ENCODE data around the gene CLK2. TPM values are rescaled to one million over a fixed set of nuclear protein-coding genes. Genes with fewer than 3 reads are reported as not detected.

The CLK2 gene
- 311 and 570 TPM in 2 replicates for total RNA-seq (2011; cell fraction: chromatin; rRNA removed; ENCODE audit: low replicate concordance)
- total RNA-seq (2011; cell fraction: nucleolus; rRNA removed), result 299 and 331 TPM in 2 replicates
- 264 and 285 TPM in 2 replicates for total RNA-seq (2011; cell fraction: nucleoplasm; rRNA removed)
- total RNA-seq (2014; rRNA removed) (36.4 and 40.2 TPM in 2 replicates), total RNA-seq (2014; rRNA removed; fragmentation: Illumina TruSeq; extraction: Trizol) (24.2 and 25.6 TPM in 2 replicates), total RNA-seq (2015; rRNA removed; fragmentation: Illumina TruSeq; extraction: Trizol) (37.0 and 39.6 TPM in 2 replicates), total RNA-seq (2021) (60.2 and 65.4 TPM in 2 replicates), polyA plus RNA-seq (2011; rRNA removed) (67.8 and 105 TPM in 2 replicates), polyA plus RNA-seq (2014; fragmentation: Illumina TruSeq; extraction: Trizol) (59.9 and 67.3 TPM in 2 replicates), polyA plus RNA-seq (2014; fragmentation: Nextera tagmentation; extraction: Ambion mirVana) (10 to 100 TPM; 13.5 to 15.7 TPM), polyA plus RNA-seq (2014; rRNA removed) (69.1 and 81.4 TPM in 2 replicates), polyA minus RNA-seq (2011; rRNA and poly(A)+ RNA removed) (58.6 and 59.3 TPM in 2 replicates), Bru-seq, nascent RNA (percentile 89 among the genes with signal in this experiment), BruChase-seq, experiment 1, labeled RNA remaining after a 2-hour chase (percentile 87 among the genes with signal in this experiment), BruChase-seq, experiment 2, labeled RNA remaining after a 6-hour chase (percentile 91 among the genes with signal in this experiment)
- 48.7 and 49.0 TPM in 2 replicates for polyA plus RNA-seq (2011; cell fraction: cytosol; rRNA removed)
- 890 and 922 TPM in 2 replicates for polyA plus RNA-seq (2011; cell fraction: nucleus; rRNA removed)
- polyA plus RNA-seq (2012), result 56.9 and 62.9 TPM in 2 replicates
- polyA minus RNA-seq (2011; cell fraction: cytosol; rRNA and poly(A)+ RNA removed), result 30.5 and 30.7 TPM in 2 replicates
- 109 and 138 TPM in 2 replicates for polyA minus RNA-seq (2011; cell fraction: nucleus; rRNA and poly(A)+ RNA removed)
- long read RNA-seq, experiment 1, transcript CLK2-202 (13 exons, 1,934 nt), result minor isoform, 27 of 187 reads
- long read RNA-seq, experiment 1, transcript CLK2-201 (13 exons, 2,120 nt), result minor isoform, 11 of 187 reads
- long read RNA-seq, experiment 1, transcript CLK2-203 (13 exons, 2,166 nt), result major isoform, 69 of 187 reads
- long read RNA-seq, experiment 1, partial matches to known transcripts, result 24 of 187 reads
- long read RNA-seq, experiment 1, other reads (novel, unspliced or antisense), result 52 of 187 reads
- long read RNA-seq, experiment 2, transcript CLK2-203 (13 exons, 2,166 nt), result major isoform, 11 of 35 reads
- long read RNA-seq, experiment 2, transcript CLK2-202 (13 exons, 1,934 nt), result minor isoform, 5 of 35 reads
- long read RNA-seq, experiment 2, partial matches to known transcripts, result 8 of 35 reads
- long read RNA-seq, experiment 2, other reads (novel, unspliced or antisense), result 9 of 35 reads
- long read RNA-seq, experiment 3, partial matches to known transcripts, result 1 of 5 reads
- long read RNA-seq, experiment 3, other reads (novel, unspliced or antisense), result 2 of 5 reads

GRCh38 chr1:155273343-155274245 lies at the start of gene CLK2:
CLK2 (minus strand) TSS chr1:155273504; CDS start chr1:155270977, 2,527 bp downstream.
- ChIA-PET CTCF (ENCODE audit: low intra/inter-chr PET ratio) (interaction anchor here (0.6 kb wide), 1 partner anchor 322 kb away, joined by 3 read pairs; no protein-coding TSS in a partner anchor), POLR2A (interaction anchor here (0.6 to 4.7 kb wide), 8 partner anchors 9 to 671 kb away, joined by 3 to 22 read pairs (median 3); partner anchors contain the start of genes RUSC1 and SCAMP3)
- TF ChIP-seq AFF1 (IDR thresholded peaks at IDR 0.05; ENCODE audit: low read depth in 1 of 2, partially characterized antibody in 2 of 2) (peak in 1 of 2 experiments; percentile 25), RREB1 (CRISPR knock-in tag; IDR thresholded peaks at IDR 0.05) (no peak)

More at GRCh38 chr1:155273343-155274245, at the start of gene CLK2:
- in situ Hi-C loops (cut with MboI), result no loop called here
- H3K79me2 ChIP-seq (ENCODE audit: control insufficient read depth, insufficient read depth, low read length), result peaks cover 46% of the 10 kb centered on the region
- H3K27ac ChIP-seq (ENCODE audit: extremely low read depth, low read depth, low read length), result peak within 1 kb of the TSS; percentile 85
- H3K9ac ChIP-seq (ENCODE audit: insufficient read depth in 1 of 2, low read depth in 2 of 2, low read length in 2 of 2), result peak within 1 kb of the TSS; percentile 90 to 92
- H3K9me1 ChIP-seq (ENCODE audit: control insufficient read depth, insufficient read depth, low read length), result no peaks in the 10 kb centered on the region
- peak; percentile 87 for ATAC-seq
- BruUV-seq (replicated peaks), result TSS peak; percentile 76
- intact Hi-C loops (cut with micrococcal nuclease), result loop anchor here (1.0 kb wide), 1 partner anchor 11 kb away; the partner anchor contains the start of gene SCAMP3
- peak within 1 kb of the TSS; percentile 83 for H2AFZ ChIP-seq (ENCODE audit: low read depth, low read length)
- no peaks in the 10 kb centered on the region for H3K9me3 ChIP-seq (replicated peaks; ENCODE audit: control insufficient read depth, insufficient read depth, low read depth, low read length)
- peak; percentile 93 for FAIRE-seq
- peak within 1 kb of the TSS; percentile 100 for H3K4me2 ChIP-seq (ENCODE audit: insufficient read depth, low read length)
- H3K4me1 ChIP-seq (replicated peaks in 1 of 2; ENCODE audit: control insufficient read depth in 2 of 2, insufficient read depth in 2 of 2, low read length in 2 of 2), result peaks cover 21 to 32% of the 10 kb centered on the region in 2 experiments; a peak in 4 of 5 replicates
- H3K4me3 ChIP-seq, result peak within 1 kb of the TSS; percentile 93
- under 1% methylated on average over 46 of the region's 61 CpGs for WGBS (ENCODE audit: insufficient coverage, low coverage, missing lambda C conversion rate)
- peaks cover 41% of the 10 kb centered on the region for H3K36me3 ChIP-seq (ENCODE audit: control insufficient read depth, insufficient read depth, low read length)
- H3K27me3 ChIP-seq (ENCODE audit: control insufficient read depth in 2 of 2, insufficient read depth in 2 of 2, low read length in 2 of 2), result no peaks in the 10 kb centered on the region
- DNase-seq (ENCODE audit: extremely low read depth in 1 of 4, low spot score in 3 of 4), result peak; percentile 93 to 99 (median 96)
- no peaks in the 10 kb centered on the region; the same call in 1 of the 2 replicates for H4K20me1 ChIP-seq (replicated peaks; ENCODE audit: control insufficient read depth, insufficient read depth, low read length)
